Measurements from ENCODE around the gene ERC1.

DNA sequence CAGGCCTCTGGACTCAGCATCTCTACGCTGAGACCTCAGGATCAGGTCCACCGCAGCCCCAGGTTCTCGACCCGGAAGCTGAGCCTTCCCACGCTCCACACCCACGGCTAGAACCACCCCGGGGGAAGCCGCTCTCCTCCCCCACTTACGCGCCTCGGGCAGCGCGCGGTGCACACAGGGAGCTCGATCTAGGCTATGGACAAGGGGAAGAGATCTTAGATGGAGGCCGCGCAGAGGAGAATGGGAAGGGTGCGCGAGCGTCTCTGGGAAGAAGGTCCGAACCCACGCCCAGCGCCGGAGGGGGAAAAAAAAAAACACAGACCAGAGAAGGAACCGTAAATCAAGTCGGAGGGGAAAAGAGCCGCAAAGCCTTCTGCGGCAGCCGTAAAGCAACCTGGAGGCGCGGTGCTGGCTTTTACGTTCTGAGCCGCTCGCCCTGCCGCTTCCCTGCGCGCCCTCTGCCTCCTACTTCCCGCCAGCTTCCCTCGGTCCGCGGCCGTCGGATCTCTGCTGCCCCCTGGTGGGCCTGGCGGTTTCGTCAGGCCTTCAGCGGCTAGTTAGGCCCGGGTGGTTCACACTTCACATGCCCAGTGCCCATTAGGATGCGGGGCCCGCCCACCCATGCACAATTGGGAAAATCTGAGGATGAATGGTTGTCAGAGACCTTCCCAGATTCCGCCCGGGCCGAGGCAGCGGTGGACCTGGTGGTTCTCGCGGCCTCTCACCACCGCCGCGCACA, 41.4 kb upstream of the ERC1 start, which contains the start of gene RAD52:
- TF ChIP-seq POLR2A (IDR thresholded peaks at IDR 0.05; ENCODE audit: low read length) (peak; percentile 88), GATA1 (IDR thresholded peaks at IDR 0.05; ENCODE audit: low read depth, low read length) (no peak)
